ENCODE results near the gene BOLL.
"Not testable (repeated sequence)": the region's sequence is repeated elsewhere in the genome, so short reads cannot be mapped to it uniquely, and the experiment has no call there.

BOLL gene

DNA sequence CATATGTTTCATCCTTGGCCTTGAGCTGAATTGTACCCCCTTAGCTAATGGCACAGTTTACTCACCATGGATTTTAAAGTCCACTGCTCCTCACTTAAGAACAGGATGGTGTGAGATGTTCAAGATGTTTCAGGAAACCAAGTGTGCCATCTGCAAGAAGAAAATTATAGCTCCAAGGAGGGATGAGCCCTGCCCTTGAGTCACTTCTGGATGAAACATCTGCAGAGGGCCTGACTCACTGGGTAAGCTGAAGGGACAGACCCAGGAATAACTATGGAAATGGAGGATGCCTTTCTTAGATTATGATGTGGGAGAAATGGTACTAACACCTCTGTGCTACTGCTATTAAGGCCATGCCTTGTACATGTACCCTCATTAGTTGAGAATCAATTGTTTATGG lies 73.5 kb downstream of the BOLL start:
- Histone ChIP-seq H2BK5ac (ENCODE audit: low read depth, low read length, poor library complexity) (no peak overlapping the region), H2AK5ac (ENCODE audit: low read length) (no peak overlapping the region), H3K14ac (ENCODE audit: low read length) (no peak overlapping the region), H3K79me1 (ENCODE audit: low read length) (no peaks in the 10 kb centered on the region), H3K9ac (ENCODE audit: low read length) (no peak overlapping the region), H3K4me2 (ENCODE audit: low read length) (no peak overlapping the region), H3K4ac (ENCODE audit: low read depth, low read length) (no peak overlapping the region), H3K9me3 (ENCODE audit: insufficient read depth, low read depth, low read length) (no peaks in the 10 kb centered on the region), H4K12ac (ENCODE audit: low read depth, low read length) (no peak overlapping the region), H3K4me3 (ENCODE audit: low read depth, low read length) (no peak overlapping the region), H2BK12ac (ENCODE audit: low read length) (no peak overlapping the region), H3K23ac (ENCODE audit: low read length) (no peak overlapping the region), H3K27ac (ENCODE audit: low read depth, low read length) (no peak overlapping the region), H2AFZ (ENCODE audit: insufficient read depth, low read length, poor library complexity) (no peak overlapping the region), H3K36me3 (ENCODE audit: control insufficient read depth in 1 of 2, insufficient read depth in 2 of 2, low read length in 2 of 2) (no peaks in the 10 kb centered on the region), H4K91ac (ENCODE audit: low read depth, low read length) (no peak overlapping the region), H3K79me2 (ENCODE audit: control insufficient read depth, insufficient read depth, low read length, poor library complexity) (no peaks in the 10 kb centered on the region), H4K8ac (ENCODE audit: low read depth, low read length) (no peak overlapping the region), H3K4me1 (ENCODE audit: control insufficient read depth in 1 of 2, insufficient read depth in 2 of 2, low read length in 2 of 2) (peaks cover 1 to 7% of the 10 kb centered on the region in 2 experiments), H2BK120ac (ENCODE audit: insufficient read depth, low read length, poor library complexity) (no peak overlapping the region), H3K27me3 (ENCODE audit: insufficient read depth, low read length) (no peaks in the 10 kb centered on the region), H3K18ac (ENCODE audit: low read length) (no peak overlapping the region)
- no peak for DNase-seq

DNA sequence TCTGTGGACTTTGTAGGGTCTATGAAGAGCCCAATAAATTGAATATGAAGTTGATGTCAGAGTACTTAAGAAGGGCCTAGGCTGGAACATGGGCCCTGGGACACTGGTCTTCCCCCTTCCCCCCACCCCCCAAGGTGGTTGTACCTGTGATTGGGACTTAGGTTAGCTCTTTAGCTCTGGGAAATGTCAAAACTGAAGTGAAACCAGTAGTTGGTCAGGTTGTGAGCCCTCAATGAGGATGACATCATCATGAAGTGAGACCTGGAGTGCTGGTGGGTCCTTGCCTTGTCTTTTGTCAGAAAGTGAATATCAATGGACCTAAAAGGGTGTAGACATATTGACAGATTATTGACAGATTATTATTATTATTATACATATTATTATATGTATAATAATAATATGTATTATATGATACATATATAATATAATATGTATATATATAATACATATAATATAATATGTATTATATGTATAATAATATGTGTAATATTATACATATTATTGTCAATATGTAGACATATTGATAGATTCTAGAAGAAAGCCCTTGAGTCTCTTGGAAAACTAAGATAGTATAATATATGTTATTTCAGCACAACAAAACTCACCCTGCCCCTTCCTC lies 74.6 kb downstream of the BOLL start:
- Histone ChIP-seq H3K27me3 (ENCODE audit: insufficient read depth, low read length) (no peaks in the 10 kb centered on the region), H3K9ac (ENCODE audit: low read length) (no peak overlapping the region), H3K79me2 (ENCODE audit: control insufficient read depth, insufficient read depth, low read length, poor library complexity) (no peaks in the 10 kb centered on the region), H3K4me3 (ENCODE audit: low read depth, low read length) (no peak overlapping the region), H4K8ac (ENCODE audit: low read depth, low read length) (no peak overlapping the region), H3K18ac (ENCODE audit: low read length) (no peak overlapping the region), H4K91ac (ENCODE audit: low read depth, low read length) (no peak overlapping the region), H3K4ac (ENCODE audit: low read depth, low read length) (no peak overlapping the region), H2AFZ (ENCODE audit: insufficient read depth, low read length, poor library complexity) (no peak overlapping the region), H3K4me1 (ENCODE audit: control insufficient read depth in 1 of 2, insufficient read depth in 2 of 2, low read length in 2 of 2) (peaks cover 9 to 13% of the 10 kb centered on the region in 2 experiments), H3K14ac (ENCODE audit: low read length) (no peak overlapping the region), H3K4me2 (ENCODE audit: low read length) (no peak overlapping the region), H3K79me1 (ENCODE audit: low read length) (peaks cover under 1% of the 10 kb centered on the region), H3K27ac (ENCODE audit: low read depth, low read length) (no peak overlapping the region), H2BK12ac (ENCODE audit: low read length) (no peak overlapping the region), H4K12ac (ENCODE audit: low read depth, low read length) (no peak overlapping the region), H3K36me3 (ENCODE audit: control insufficient read depth in 1 of 2, insufficient read depth in 2 of 2, low read length in 2 of 2) (no peaks in the 10 kb centered on the region), H3K9me3 (ENCODE audit: insufficient read depth, low read depth, low read length) (no peaks in the 10 kb centered on the region), H2BK120ac (ENCODE audit: insufficient read depth, low read length, poor library complexity) (no peak overlapping the region), H2AK5ac (ENCODE audit: low read length) (no peak overlapping the region), H3K23ac (ENCODE audit: low read length) (no peak overlapping the region), H2BK5ac (ENCODE audit: low read depth, low read length, poor library complexity) (no peak overlapping the region)
- no peak for DNase-seq

DNA sequence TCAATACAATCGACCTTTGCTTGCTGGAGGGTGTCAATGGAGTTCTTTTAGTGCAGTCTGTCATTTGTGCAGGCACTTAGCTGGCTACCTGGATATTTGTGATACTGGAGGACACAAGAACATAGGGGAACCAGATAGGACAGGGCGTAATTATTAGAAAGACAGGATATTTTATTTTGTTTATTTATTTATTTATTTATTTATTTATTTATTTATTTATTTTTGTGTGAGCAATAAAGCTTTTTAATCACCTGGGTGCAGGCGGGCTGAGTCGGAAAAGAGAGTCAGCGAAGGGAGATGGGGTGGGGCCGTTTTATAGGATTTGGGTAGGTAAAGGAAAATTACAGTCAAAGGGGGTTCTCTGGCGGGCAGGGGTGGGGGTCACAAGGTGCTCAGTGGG lies 76.0 kb downstream of the BOLL start:
- H3K27me3 ChIP-seq (ENCODE audit: insufficient read depth, low read length); H2AFZ ChIP-seq (ENCODE audit: insufficient read depth, low read length, poor library complexity); H4K91ac ChIP-seq (ENCODE audit: low read depth, low read length); H2AK5ac ChIP-seq (ENCODE audit: low read length); H3K27ac ChIP-seq (ENCODE audit: low read depth, low read length); H2BK5ac ChIP-seq (ENCODE audit: low read depth, low read length, poor library complexity); H3K79me2 ChIP-seq (ENCODE audit: control insufficient read depth, insufficient read depth, low read length, poor library complexity); H3K4ac ChIP-seq (ENCODE audit: low read depth, low read length); H3K4me2 ChIP-seq (ENCODE audit: low read length); H4K12ac ChIP-seq (ENCODE audit: low read depth, low read length); H3K36me3 ChIP-seq (ENCODE audit: control insufficient read depth in 1 of 2, insufficient read depth in 2 of 2, low read length in 2 of 2); H3K23ac ChIP-seq (ENCODE audit: low read length); H3K14ac ChIP-seq (ENCODE audit: low read length); H3K18ac ChIP-seq (ENCODE audit: low read length); H3K4me3 ChIP-seq (ENCODE audit: low read depth, low read length); H2BK12ac ChIP-seq (ENCODE audit: low read length); DNase-seq; H3K9me3 ChIP-seq (ENCODE audit: insufficient read depth, low read depth, low read length); H4K8ac ChIP-seq (ENCODE audit: low read depth, low read length); H3K79me1 ChIP-seq (ENCODE audit: low read length); H2BK120ac ChIP-seq (ENCODE audit: insufficient read depth, low read length, poor library complexity); H3K9ac ChIP-seq (ENCODE audit: low read length): not testable (repeated sequence)
- WGBS (ENCODE audit: extremely low coverage, insufficient coverage, insufficient read length) = no CpG with 5 or more reads among the region's 7 CpGs
- peaks cover 9 to 13% of the 10 kb centered on the region in 2 experiments for H3K4me1 ChIP-seq (ENCODE audit: control insufficient read depth in 1 of 2, insufficient read depth in 2 of 2, low read length in 2 of 2)

DNA sequence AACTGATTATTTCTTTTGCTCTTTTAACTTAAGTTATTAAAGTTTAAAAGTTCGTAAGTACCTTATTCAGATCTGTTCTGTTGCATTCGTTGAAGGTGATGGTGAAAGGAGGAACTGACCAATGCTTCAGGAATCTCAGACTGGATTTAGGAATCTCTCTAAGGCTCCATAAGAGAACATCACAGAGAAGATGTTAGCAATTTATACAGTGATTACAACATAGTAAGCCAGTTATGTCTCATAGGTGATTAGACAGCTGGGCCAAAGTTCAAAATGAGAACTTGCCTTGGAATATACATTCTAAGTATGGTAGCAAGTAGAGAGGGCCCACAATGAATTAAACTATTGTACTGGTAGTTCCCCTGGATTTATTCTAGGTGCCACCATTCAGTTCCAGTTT lies 76.8 kb downstream of the BOLL start:
- Histone ChIP-seq H3K4me3 (ENCODE audit: low read depth, low read length) (no peak overlapping the region), H3K4ac (ENCODE audit: low read depth, low read length) (no peak overlapping the region), H3K27me3 (ENCODE audit: insufficient read depth, low read length) (no peaks in the 10 kb centered on the region), H2BK5ac (ENCODE audit: low read depth, low read length, poor library complexity) (no peak overlapping the region), H4K12ac (ENCODE audit: low read depth, low read length) (no peak overlapping the region), H3K18ac (ENCODE audit: low read length) (no peak overlapping the region), H4K91ac (ENCODE audit: low read depth, low read length) (no peak overlapping the region), H3K4me1 (ENCODE audit: control insufficient read depth in 1 of 2, insufficient read depth in 2 of 2, low read length in 2 of 2) (peaks cover 9 to 13% of the 10 kb centered on the region in 2 experiments), H2BK120ac (ENCODE audit: insufficient read depth, low read length, poor library complexity) (no peak overlapping the region), H3K27ac (ENCODE audit: low read depth, low read length) (no peak overlapping the region), H3K4me2 (ENCODE audit: low read length) (no peak overlapping the region), H3K36me3 (ENCODE audit: control insufficient read depth in 1 of 2, insufficient read depth in 2 of 2, low read length in 2 of 2) (no peaks in the 10 kb centered on the region), H2BK12ac (ENCODE audit: low read length) (no peak overlapping the region), H3K23ac (ENCODE audit: low read length) (no peak overlapping the region), H3K14ac (ENCODE audit: low read length) (no peak overlapping the region), H2AFZ (ENCODE audit: insufficient read depth, low read length, poor library complexity) (no peak overlapping the region), H4K8ac (ENCODE audit: low read depth, low read length) (no peak overlapping the region), H3K79me1 (ENCODE audit: low read length) (peaks cover 4% of the 10 kb centered on the region), H3K79me2 (ENCODE audit: control insufficient read depth, insufficient read depth, low read length, poor library complexity) (no peaks in the 10 kb centered on the region), H3K9me3 (ENCODE audit: insufficient read depth, low read depth, low read length) (no peaks in the 10 kb centered on the region), H2AK5ac (ENCODE audit: low read length) (no peak overlapping the region), H3K9ac (ENCODE audit: low read length) (no peak overlapping the region)
- WGBS (ENCODE audit: extremely low coverage, insufficient coverage, insufficient read length) = no CpG with 5 or more reads among the region's 2 CpGs
- peak; percentile 53 to 88 for DNase-seq
